ENCODE measurements around the gene RBMS2. TPM values are rescaled to one million over a fixed set of nuclear protein-coding genes. Genes with fewer than 3 reads are reported as not detected.
A peak's percentile ranks its signal among the peaks of the same experiment; 100 is the strongest.

The RBMS2 gene
- total and polyA plus RNA-seq, 9 of the 15 experiments (the other 6 are each of a cell fraction or from before 2014, with no cell fraction given) = 0.08 to 10.5 (median 0.31) TPM

DNA sequence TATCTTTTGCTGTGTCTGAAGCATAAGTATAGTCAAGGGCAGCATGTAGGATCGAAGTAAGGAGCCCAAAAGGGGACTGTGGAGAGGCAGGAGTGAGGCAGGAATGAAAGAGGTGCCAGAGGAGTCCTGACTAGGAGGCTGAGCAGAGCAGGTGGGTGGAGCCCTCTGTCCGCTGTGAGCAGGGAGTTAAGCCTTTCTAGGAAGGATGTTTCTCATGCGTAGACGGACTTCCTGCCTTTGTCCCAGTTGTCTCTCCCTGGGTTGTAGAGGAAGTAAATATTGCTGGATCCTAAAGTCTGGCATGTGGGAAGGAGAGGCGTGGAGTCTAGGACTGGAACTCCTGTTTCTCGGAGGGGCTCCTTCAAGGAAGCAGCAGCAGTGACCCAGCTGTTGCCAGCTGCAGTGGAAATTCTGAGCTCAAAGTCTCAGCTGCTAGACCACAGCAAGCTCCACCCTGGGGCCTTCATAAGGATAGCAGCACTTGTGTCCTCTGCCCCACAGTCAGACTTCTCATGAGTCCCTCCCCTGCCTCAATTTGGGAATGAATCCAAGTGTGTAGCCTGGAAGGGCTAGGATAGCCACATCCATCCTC, 44.0 kb downstream of the RBMS2 start (continued):
- TF ChIP-seq CHD4 (IDR thresholded peaks at IDR 0.05; ENCODE audit: insufficient read depth, insufficient replicate concordance, low read depth, low read length, poor library complexity, severe bottlenecking) = no peak
- TF ChIP-seq, protein P1, sequence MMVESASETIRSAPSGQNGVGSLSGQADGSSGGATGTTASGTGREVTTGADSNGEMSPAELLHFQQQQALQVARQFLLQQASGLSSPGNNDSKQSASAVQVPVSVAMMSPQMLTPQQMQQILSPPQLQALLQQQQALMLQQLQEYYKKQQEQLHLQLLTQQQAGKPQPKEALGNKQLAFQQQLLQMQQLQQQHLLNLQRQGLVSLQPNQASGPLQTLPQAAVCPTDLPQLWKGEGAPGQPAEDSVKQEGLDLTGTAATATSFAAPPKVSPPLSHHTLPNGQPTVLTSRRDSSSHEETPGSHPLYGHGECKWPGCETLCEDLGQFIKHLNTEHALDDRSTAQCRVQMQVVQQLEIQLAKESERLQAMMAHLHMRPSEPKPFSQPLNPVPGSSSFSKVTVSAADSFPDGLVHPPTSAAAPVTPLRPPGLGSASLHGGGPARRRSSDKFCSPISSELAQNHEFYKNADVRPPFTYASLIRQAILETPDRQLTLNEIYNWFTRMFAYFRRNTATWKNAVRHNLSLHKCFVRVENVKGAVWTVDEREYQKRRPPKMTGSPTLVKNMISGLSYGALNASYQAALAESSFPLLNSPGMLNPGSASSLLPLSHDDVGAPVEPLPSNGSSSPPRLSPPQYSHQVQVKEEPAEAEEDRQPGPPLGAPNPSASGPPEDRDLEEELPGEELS (CRISPR knock-in tag; IDR thresholded peaks at IDR 0.05; ENCODE audit: borderline replicate concordance) = no peak
- peak; percentile 36; a peak in 3 of 4 replicates for TF ChIP-seq NRF1 (conservative IDR thresholded peaks at IDR 0.05 in 1 of 2, IDR thresholded peaks at IDR 0.05 in 1 of 2)
- no peak for TF ChIP-seq ZBTB26 (CRISPR knock-in tag; IDR thresholded peaks at IDR 0.05)
- TF ChIP-seq, protein P2, sequence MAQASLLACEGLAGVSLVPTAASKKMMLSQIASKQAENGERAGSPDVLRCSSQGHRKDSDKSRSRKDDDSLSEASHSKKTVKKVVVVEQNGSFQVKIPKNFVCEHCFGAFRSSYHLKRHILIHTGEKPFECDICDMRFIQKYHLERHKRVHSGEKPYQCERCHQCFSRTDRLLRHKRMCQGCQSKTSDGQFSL (CRISPR knock-in tag; IDR thresholded peaks at IDR 0.05) = no peak
- TF ChIP-seq, protein P2 (tag; IDR thresholded peaks at IDR 0.05) = no peak
- no peak for TF ChIP-seq E2F5 (CRISPR knock-in tag; IDR thresholded peaks at IDR 0.05)
- no peak for TF ChIP-seq ARID3A (IDR thresholded peaks at IDR 0.05; ENCODE audit: borderline replicate concordance, low read depth, low read length)
- no peak for TF ChIP-seq PCBP2 (IDR thresholded peaks at IDR 0.05; ENCODE audit: low read depth, low read length, poor library complexity, severe bottlenecking)
- TF ChIP-seq XRCC3 (IDR thresholded peaks at IDR 0.05) = no peak
- no peak for TF ChIP-seq ZNF354B (CRISPR knock-in tag; IDR thresholded peaks at IDR 0.05)
- no peak for TF ChIP-seq PHTF2 (CRISPR knock-in tag; IDR thresholded peaks at IDR 0.05)
- TF ChIP-seq LEF1 (IDR thresholded peaks at IDR 0.05) = peak; percentile 40; the same call in 1 of the 2 replicates
- no peak for TF ChIP-seq GATAD2B (IDR thresholded peaks at IDR 0.05; ENCODE audit: borderline replicate concordance)
- TF ChIP-seq RNF2 (IDR thresholded peaks at IDR 0.05) = no peak
- 0 out of 2 replicates have a peak, but pooled peaks have one; percentile 50 for TF ChIP-seq ZBTB17 (CRISPR knock-in tag; IDR thresholded peaks at IDR 0.05)
- TF ChIP-seq PRPF4 (IDR thresholded peaks at IDR 0.05; ENCODE audit: insufficient read depth, low read depth, low read length, poor library complexity, severe bottlenecking) = no peak
- TF ChIP-seq CHD2 (IDR thresholded peaks at IDR 0.05; ENCODE audit: low read depth, low read length) = no peak
- TF ChIP-seq HCFC1 (IDR thresholded peaks at IDR 0.05; ENCODE audit: low read depth, low read length) = no peak
- no peak for TF ChIP-seq SIRT6 (IDR thresholded peaks at IDR 0.05; ENCODE audit: low read depth, low read length)

Data from K562 (cell line).